Central memory CD8-positive, alpha-beta T cell (primary cell): ENCODE results near the gene MCRS1.
"Not testable (repeated sequence)": the region's sequence is repeated elsewhere in the genome, so short reads cannot be mapped to it uniquely, and the experiment has no call there.

Source experiments
- ATAC-seq: fragments of 150-1000 bp; cut with Tn5 transposase; replicated peaks from 2 replicates; pipeline ENCODE4 v1.10.0; 2022; ENCODE audit warnings: mild to moderate bottlenecking, moderate FRiP score, moderate number of reproducible peaks; ENCODE audit not compliant: poor library complexity, severe bottlenecking; ENCODE audit errors: extremely low read depth
- DNase-seq, 2 donors: peaks; one replicate each; pipeline ENCODE4 v3.0.0; 2021; ENCODE audit warnings: low spot score in 2 of 2
- H3K27ac Mint-ChIP-seq: one replicate; pipeline ENCODE4 v1.8.0; 2022; ENCODE audit warnings: low read depth, mild to moderate bottlenecking, moderate library complexity, mixed read lengths
- H3K27me3 Mint-ChIP-seq: one replicate; pipeline ENCODE4 v1.8.0; 2022; ENCODE audit warnings: mixed read lengths
- H3K36me3 Mint-ChIP-seq: one replicate; pipeline ENCODE4 v1.8.0; 2022; ENCODE audit warnings: mild to moderate bottlenecking, moderate library complexity, mixed read lengths; ENCODE audit not compliant: insufficient read depth
- H3K4me1 Mint-ChIP-seq: one replicate; pipeline ENCODE4 v1.8.0; 2022; ENCODE audit warnings: mixed read lengths
- H3K4me3 Mint-ChIP-seq: one replicate; pipeline ENCODE4 v1.8.0; 2022; ENCODE audit warnings: mild to moderate bottlenecking, moderate library complexity, mixed read lengths
- H3K9me3 Mint-ChIP-seq: one replicate; pipeline ENCODE4 v1.8.0; 2022; ENCODE audit warnings: mixed read lengths

MCRS1 gene

GRCh38 chr12:49567611-49568441, at the start of gene MCRS1:
Gene MCRS1, minus strand, starts transcription at chr12:49568142. Its CDS starts 1,411 bp downstream, at chr12:49566731.
- ATAC-seq = peak; percentile 90
- peaks cover 31% of the 10 kb centered on the region for H3K36me3 Mint-ChIP-seq
- no peaks in the 10 kb centered on the region for H3K9me3 Mint-ChIP-seq

GRCh38 chr12:49616533-49617219, 48.7 kb upstream of the MCRS1 start:
- H3K4me3 Mint-ChIP-seq = no peak overlapping the region
- peaks cover 2% of the 10 kb centered on the region for H3K36me3 Mint-ChIP-seq
- no peaks in the 10 kb centered on the region for H3K9me3 Mint-ChIP-seq
- no peak for DNase-seq
- peaks cover 12% of the 10 kb centered on the region for H3K4me1 Mint-ChIP-seq
- no peak overlapping the region for H3K27ac Mint-ChIP-seq
- ATAC-seq = no peak
- peaks cover 24% of the 10 kb centered on the region for H3K27me3 Mint-ChIP-seq

More at GRCh38 chr12:49567611-49568441, at the start of gene MCRS1:
- Mint-ChIP-seq H3K4me3 (peak within 1 kb of the TSS; percentile 97), H3K27me3 (no peaks in the 10 kb centered on the region), H3K27ac (peak within 1 kb of the TSS; percentile 99), H3K4me1 (peaks cover 64% of the 10 kb centered on the region)
- DNase-seq = peak; percentile 81 to 88

DNA sequence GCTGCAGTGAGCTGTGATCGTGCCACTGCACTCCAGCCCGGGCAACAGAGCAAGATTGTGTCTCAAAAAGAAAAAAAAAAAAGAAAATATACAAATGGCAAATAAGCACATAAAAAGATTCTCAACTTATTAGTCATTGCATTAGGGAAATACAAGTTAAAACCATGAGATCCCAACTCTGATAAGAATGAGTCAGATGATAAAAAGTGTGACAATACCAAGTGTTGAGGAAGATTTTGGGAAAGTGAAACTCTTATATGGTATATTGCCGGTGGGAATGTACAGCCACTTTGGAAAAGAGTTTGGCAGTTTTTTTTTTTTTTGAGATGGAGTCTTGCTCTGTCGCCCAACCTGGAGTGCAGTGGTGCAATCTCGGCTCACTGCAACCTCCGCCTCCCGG, 47.8 kb upstream of the MCRS1 start:
- Mint-ChIP-seq H3K9me3 (no peaks in the 10 kb centered on the region), H3K36me3 (peaks cover 2% of the 10 kb centered on the region), H3K27me3 (peaks cover 24% of the 10 kb centered on the region), H3K4me1 (peaks cover 2% of the 10 kb centered on the region), H3K4me3 (no peak overlapping the region), H3K27ac (no peak overlapping the region)
- DNase-seq = no peak
- no peak for ATAC-seq

GRCh38 chr12:49612210-49612609, 44.3 kb upstream of the MCRS1 start:
- no peaks in the 10 kb centered on the region for H3K9me3 Mint-ChIP-seq
- peaks cover 11% of the 10 kb centered on the region for H3K27me3 Mint-ChIP-seq
- no peak for DNase-seq
- H3K27ac Mint-ChIP-seq = no peak overlapping the region
- H3K4me1 Mint-ChIP-seq = no peaks in the 10 kb centered on the region
- no peak overlapping the region for H3K4me3 Mint-ChIP-seq
- H3K36me3 Mint-ChIP-seq = peaks cover 5% of the 10 kb centered on the region
- no peak for ATAC-seq

DNA sequence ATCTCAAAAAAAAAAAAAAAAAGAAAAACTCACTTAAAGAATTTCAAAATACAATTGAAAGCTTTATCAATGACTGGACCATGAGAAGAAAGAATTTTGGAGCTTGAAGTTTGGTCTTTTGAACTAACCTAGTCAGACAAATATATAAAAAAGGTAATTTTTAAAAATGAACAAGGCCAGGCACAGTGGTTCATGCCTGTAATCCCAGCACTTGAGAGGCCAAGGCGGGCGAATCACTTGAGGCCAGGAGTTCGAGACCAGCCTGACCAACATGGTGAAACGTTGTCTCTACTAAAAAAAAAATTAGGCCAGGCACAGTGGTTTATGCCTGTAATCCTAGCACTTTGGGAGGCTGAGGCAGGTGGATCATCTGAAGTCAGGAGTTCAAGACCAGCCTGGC, 42.8 kb upstream of the MCRS1 start:
- not testable (repeated sequence) for H3K4me3 Mint-ChIP-seq, H3K36me3 Mint-ChIP-seq, H3K4me1 Mint-ChIP-seq, H3K9me3 Mint-ChIP-seq, ATAC-seq, H3K27ac Mint-ChIP-seq, DNase-seq
- H3K27me3 Mint-ChIP-seq = peaks cover 11% of the 10 kb centered on the region

DNA sequence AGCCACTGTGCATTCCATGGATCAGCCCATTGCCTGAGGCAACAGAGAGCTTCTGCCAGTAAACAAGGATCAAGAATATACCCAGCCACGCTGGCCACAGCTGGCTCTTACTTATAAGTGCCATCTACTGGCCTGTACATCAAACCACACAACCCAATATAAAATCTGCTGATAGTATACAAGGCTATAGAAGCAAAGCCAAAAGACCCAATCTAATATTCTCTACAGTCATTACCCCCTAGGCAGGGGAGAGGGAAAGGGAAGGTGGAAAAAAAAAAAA, 41.9 kb upstream of the MCRS1 start:
- H3K4me1 Mint-ChIP-seq = no peaks in the 10 kb centered on the region

DNA sequence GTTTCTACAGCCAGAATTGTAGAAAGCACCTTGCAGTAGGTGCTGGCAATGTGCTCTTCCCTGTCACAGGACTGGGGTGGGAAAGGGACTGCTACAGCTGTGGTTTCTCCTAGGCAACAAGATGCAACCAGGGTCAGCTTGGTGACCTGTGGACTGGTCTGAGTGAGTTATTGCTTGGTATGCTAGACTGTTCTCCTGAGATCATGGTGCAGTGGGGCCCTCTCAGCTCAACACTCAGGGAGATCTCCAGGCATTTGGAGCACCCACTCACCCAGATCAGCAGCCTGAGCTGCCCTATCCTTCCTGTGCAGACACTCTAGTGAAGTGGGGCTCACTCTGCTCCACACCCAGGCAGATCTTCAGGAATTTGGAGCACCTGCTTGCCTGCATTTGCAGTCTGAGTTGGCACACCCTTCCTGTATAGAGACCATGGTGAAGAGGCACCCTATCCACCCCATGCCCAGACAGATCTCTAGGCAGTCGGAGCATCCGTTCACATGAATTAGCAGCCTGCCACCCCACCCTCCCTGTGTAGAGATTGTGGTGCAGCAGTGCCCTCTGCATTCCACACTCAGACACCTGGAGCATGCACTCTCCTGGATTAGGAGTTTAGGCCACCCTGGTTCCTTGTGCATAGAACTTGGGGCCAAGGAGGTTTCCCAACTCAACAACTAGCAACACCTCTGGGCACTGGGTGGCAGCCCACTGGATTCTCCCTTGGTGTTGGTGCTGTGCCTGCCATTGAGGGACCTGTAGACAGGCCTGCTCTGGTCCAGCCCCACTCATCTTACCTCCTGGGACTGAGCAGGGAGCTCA, 41.3 kb upstream of the MCRS1 start:
- Mint-ChIP-seq H3K9me3 (no peaks in the 10 kb centered on the region), H3K27me3 (peaks cover 4% of the 10 kb centered on the region), H3K36me3 (peaks cover 4% of the 10 kb centered on the region)

More for the DNA sequence above, 41.9 kb upstream of the MCRS1 start:
- H3K4me3 Mint-ChIP-seq = no peak overlapping the region
- H3K36me3 Mint-ChIP-seq = peaks cover 4% of the 10 kb centered on the region
- H3K9me3 Mint-ChIP-seq = no peaks in the 10 kb centered on the region
- H3K27me3 Mint-ChIP-seq = peaks cover 10% of the 10 kb centered on the region
- H3K27ac Mint-ChIP-seq = no peak overlapping the region
- DNase-seq (no peak), ATAC-seq (no peak)

GRCh38 chr12:49605539-49605938, 37.6 kb upstream of the MCRS1 start, which contains the start of gene FAM186B:
Gene FAM186B, minus strand, starts transcription at chr12:49605639. Its CDS starts 162 bp downstream, at chr12:49605477.
- H3K9me3 Mint-ChIP-seq, H3K4me3 Mint-ChIP-seq, ATAC-seq, H3K4me1 Mint-ChIP-seq, H3K36me3 Mint-ChIP-seq, DNase-seq, H3K27me3 Mint-ChIP-seq, H3K27ac Mint-ChIP-seq: not testable (repeated sequence)

More for the DNA sequence above, 41.3 kb upstream of the MCRS1 start:
- ATAC-seq = no peak
- Mint-ChIP-seq H3K27ac (no peak overlapping the region), H3K4me1 (no peaks in the 10 kb centered on the region), H3K4me3 (no peak overlapping the region)
- no peak for DNase-seq

- no peaks in the 10 kb centered on the region for H3K27me3 Mint-ChIP-seq
- ATAC-seq (no peak), DNase-seq (no peak)
- H3K9me3 Mint-ChIP-seq = no peaks in the 10 kb centered on the region
- H3K4me3 Mint-ChIP-seq = no peak overlapping the region
- no peak overlapping the region for H3K27ac Mint-ChIP-seq
- H3K36me3 Mint-ChIP-seq = peaks cover 1% of the 10 kb centered on the region
- no peaks in the 10 kb centered on the region for H3K4me1 Mint-ChIP-seq
Observed at GRCh38 chr12:49604856-49605255, 36.9 kb upstream of the MCRS1 start.

DNA sequence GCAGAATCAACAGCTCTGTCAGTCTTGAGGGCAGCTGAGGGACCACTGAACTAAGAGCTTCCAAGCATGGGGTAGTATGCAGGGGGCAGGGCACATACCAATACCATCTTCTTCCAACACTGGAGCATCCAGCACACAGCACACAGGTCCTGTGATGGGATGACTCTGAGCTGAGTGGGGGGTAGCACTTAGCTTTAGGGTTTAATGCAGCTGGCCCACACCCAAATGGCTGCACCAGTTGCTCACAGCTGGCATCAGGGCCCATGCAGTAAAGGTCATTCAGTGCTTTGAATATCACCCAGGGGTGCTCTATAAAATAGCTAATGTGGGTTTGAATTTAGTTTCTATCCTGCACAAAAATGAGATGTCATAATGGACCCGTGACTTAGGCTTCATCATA, 35.8 kb upstream of the MCRS1 start:
- Mint-ChIP-seq H3K27me3 (no peaks in the 10 kb centered on the region), H3K4me3 (no peak overlapping the region)

GRCh38 chr12:49599961-49600360, 32.0 kb upstream of the MCRS1 start:
- no peak overlapping the region for H3K27ac Mint-ChIP-seq
- no peak for DNase-seq

More for the DNA sequence above, 35.8 kb upstream of the MCRS1 start:
- Mint-ChIP-seq H3K9me3 (no peaks in the 10 kb centered on the region), H3K36me3 (peaks cover 1% of the 10 kb centered on the region), H3K27ac (no peak overlapping the region), H3K4me1 (no peaks in the 10 kb centered on the region)
- no peak for DNase-seq
- ATAC-seq = no peak

DNA sequence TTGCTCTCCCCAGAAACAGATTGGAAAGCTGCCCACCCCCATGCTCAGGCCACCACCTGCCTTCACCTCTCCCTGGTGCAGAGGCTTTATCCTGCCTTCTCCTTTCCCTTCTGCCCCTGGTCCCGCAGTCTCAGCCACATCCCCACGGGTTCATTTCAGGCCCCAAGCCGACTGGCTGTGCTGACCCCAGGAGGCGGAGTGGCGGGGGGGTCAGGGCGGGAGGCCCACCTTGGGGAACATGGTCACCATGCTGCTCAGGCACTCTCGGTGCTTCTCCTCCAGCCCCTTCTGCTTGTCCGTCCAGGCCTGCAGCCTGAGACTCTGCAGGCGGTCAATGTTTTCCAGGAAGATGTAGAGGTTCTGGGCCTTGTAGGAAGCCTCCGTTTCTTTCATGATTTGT, 30.6 kb upstream of the MCRS1 start:
- Mint-ChIP-seq H3K27me3 (no peaks in the 10 kb centered on the region), H3K27ac (no peak overlapping the region)

More at GRCh38 chr12:49599961-49600360, 32.0 kb upstream of the MCRS1 start:
- no peaks in the 10 kb centered on the region for H3K27me3 Mint-ChIP-seq
- no peak for ATAC-seq
- no peaks in the 10 kb centered on the region for H3K9me3 Mint-ChIP-seq
- H3K4me3 Mint-ChIP-seq = no peak overlapping the region
- peaks cover 2% of the 10 kb centered on the region for H3K36me3 Mint-ChIP-seq
- H3K4me1 Mint-ChIP-seq = no peaks in the 10 kb centered on the region

More for the DNA sequence above, 30.6 kb upstream of the MCRS1 start:
- ATAC-seq = no peak
- no peak overlapping the region for H3K4me3 Mint-ChIP-seq
- H3K36me3 Mint-ChIP-seq = peaks cover 2% of the 10 kb centered on the region
- H3K4me1 Mint-ChIP-seq = no peaks in the 10 kb centered on the region
- H3K9me3 Mint-ChIP-seq = no peaks in the 10 kb centered on the region
- no peak for DNase-seq
